ENCODE results near the gene RNF181.

Gene RNF181, protein sequence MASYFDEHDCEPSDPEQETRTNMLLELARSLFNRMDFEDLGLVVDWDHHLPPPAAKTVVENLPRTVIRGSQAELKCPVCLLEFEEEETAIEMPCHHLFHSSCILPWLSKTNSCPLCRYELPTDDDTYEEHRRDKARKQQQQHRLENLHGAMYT

DNA sequence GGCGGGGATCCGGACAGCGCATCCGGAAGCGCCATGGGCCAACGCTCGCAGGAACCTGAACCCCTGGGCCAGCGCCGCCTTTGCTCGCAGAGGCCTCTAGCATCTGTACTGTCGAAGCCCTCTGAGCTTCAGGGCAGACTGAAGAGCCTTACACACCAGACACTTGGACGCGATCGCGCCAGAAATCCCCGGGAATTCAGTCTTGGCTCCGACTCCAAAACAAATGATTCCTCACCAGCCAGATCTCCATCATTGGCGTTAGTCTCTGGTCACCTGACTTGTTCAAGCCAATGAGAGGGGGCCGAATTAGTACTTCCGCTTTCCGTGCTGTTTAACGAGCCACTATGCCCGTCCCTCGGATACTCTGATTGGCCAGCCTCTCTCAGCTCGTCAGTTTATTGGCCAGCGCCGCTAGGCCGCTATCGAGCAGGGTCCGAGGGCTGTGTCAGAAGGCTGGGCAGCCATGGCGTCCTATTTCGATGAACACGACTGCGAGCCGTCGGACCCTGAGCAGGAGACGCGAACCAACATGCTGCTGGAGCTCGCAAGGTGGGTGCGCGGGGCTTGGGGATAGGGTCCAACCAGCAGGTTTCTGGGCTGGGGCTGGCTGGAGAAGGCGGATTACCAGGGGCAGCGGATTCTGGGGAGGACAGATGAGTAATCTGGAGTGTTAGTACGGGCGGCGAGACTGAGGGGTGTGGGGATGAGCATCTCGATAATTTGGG, at the start of gene RNF181:
RNF181 (plus strand) TSS at position 445 of the 725 bp plus-strand sequence; CDS start at position 464, 19 bp downstream.
- Histone ChIP-seq H3K9me3 (ENCODE audit: control insufficient read depth, insufficient read depth, low read length) (no peaks in the 10 kb centered on the region), H3K4me3 (ENCODE audit: low read depth, low read length) (peak within 1 kb of the TSS; percentile 96), H3K36me3 (ENCODE audit: control insufficient read depth, insufficient read depth, low read length) (peaks cover 23% of the 10 kb centered on the region), H3K9ac (ENCODE audit: low read depth, low read length) (peak within 1 kb of the TSS; percentile 89), H3K27me3 (ENCODE audit: control insufficient read depth, insufficient read depth, low read length) (peaks cover 1% of the 10 kb centered on the region), H3K4me1 (ENCODE audit: control insufficient read depth, insufficient read depth, low read length) (peaks cover 4% of the 10 kb centered on the region)

DNA sequence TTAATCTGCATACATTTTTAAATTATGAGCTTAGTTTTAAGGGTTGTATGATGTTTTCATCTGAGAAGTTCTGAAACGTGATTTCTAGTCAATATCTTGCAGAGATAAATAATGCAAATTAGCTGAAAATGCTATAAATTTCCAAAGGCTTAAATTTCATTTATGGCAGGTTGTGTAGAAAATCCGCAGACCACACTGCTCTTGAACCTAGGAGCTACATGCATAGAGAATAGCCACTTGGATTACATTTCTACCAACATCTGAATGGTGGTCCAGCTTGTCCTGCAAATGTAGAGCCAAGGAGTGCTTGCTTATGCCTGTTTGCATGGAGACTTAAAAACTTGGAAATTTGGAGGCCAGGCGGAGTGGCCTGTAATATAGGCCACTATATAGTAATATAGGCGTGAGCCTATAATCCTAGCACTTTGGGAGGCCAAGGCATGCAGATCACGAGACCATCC, 49.7 kb upstream of the RNF181 start:
- H3K4me1 ChIP-seq (ENCODE audit: control insufficient read depth, insufficient read depth, low read length) = peaks cover 10% of the 10 kb centered on the region
- peaks cover 38% of the 10 kb centered on the region for H3K36me3 ChIP-seq (ENCODE audit: control insufficient read depth, insufficient read depth, low read length)
- H3K27me3 ChIP-seq (ENCODE audit: control insufficient read depth, insufficient read depth, low read length) = no peaks in the 10 kb centered on the region
- H3K9me3 ChIP-seq (ENCODE audit: control insufficient read depth, insufficient read depth, low read length) = no peaks in the 10 kb centered on the region
- no peak overlapping the region for H3K4me3 ChIP-seq (ENCODE audit: low read depth, low read length)
- no peak overlapping the region for H3K9ac ChIP-seq (ENCODE audit: low read depth, low read length)

DNA sequence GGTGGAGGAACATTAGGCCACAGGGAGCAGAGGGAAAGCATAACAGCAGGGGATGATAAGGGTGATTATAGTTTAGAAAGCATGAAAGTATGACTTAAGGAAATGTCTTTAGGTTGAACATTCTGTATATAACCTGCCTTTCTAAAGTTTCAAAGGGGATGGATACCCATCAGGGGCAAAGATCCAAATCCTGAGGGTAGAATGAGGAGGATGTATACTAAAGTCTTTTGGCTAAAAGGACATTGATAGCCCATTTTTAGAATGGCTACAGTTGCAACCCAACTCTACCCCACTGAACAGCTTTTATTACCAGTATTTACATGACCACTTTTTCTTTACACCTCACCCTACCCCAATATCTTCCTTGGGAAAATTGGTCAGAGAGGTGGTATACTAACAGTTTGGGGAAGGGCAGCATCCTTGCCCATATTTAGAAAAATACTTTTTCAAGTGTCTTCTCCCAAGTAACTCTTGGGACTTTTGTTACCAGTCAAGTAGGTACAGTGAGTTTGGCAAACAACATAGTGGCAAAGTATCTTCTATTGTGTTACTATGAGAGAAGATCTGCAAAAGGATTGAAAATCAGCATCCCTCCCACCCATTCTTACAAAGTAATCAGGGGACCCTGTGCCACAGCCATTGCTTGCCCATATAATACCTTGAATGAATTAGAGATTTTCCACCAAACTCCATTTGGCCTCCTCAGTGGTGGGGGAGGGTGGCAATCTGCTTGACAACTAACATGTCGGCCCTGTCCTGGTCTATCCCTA, 48.3 kb upstream of the RNF181 start:
- no peak overlapping the region for H3K4me3 ChIP-seq (ENCODE audit: low read depth, low read length)
- H3K4me1 ChIP-seq (ENCODE audit: control insufficient read depth, insufficient read depth, low read length) = no peaks in the 10 kb centered on the region
- H3K36me3 ChIP-seq (ENCODE audit: control insufficient read depth, insufficient read depth, low read length) = peaks cover 40% of the 10 kb centered on the region
- H3K9ac ChIP-seq (ENCODE audit: low read depth, low read length) = no peak overlapping the region
- H3K27me3 ChIP-seq (ENCODE audit: control insufficient read depth, insufficient read depth, low read length) = no peaks in the 10 kb centered on the region
- H3K9me3 ChIP-seq (ENCODE audit: control insufficient read depth, insufficient read depth, low read length) = no peaks in the 10 kb centered on the region

DNA sequence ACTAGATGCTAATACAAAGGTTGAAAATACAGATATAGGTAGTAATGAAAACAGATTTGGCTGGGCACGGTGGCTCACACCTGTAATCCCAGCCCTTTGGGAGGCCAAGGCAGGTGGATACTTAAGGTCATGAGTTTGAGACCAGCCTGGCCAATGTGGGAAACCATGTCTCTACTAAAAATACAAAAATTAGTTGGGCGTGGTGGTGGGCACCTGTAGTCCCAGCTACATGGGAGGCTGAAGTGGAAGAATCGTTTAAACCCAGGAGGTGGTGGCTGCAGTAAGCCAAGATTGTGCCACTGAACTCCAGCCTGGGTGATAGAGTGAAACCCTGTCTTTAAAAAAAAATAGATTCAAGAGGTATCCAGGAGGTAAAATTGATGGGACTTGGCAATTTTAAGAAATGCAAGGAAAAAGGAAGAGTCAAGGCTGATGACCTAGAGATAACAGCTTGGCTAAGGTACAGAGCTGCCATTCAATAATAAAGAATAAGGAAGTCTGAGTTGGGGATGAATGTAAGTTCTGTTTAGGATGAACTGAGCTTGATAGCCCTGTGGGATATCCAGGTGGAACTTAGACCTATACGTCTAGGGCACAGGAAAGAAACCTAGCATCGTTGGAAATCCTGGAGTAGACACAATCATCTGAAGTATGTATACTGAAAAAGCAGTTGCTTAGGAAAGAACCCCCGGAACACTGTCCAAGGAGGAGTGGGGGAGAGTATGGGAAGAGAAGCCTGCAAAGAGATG, 47.5 kb upstream of the RNF181 start:
- H3K9ac ChIP-seq (ENCODE audit: low read depth, low read length) = no peak overlapping the region
- H3K27me3 ChIP-seq (ENCODE audit: control insufficient read depth, insufficient read depth, low read length) = no peaks in the 10 kb centered on the region
- no peak overlapping the region for H3K4me3 ChIP-seq (ENCODE audit: low read depth, low read length)
- no peaks in the 10 kb centered on the region for H3K9me3 ChIP-seq (ENCODE audit: control insufficient read depth, insufficient read depth, low read length)
- H3K4me1 ChIP-seq (ENCODE audit: control insufficient read depth, insufficient read depth, low read length) = no peaks in the 10 kb centered on the region
- peaks cover 38% of the 10 kb centered on the region for H3K36me3 ChIP-seq (ENCODE audit: control insufficient read depth, insufficient read depth, low read length)

DNA sequence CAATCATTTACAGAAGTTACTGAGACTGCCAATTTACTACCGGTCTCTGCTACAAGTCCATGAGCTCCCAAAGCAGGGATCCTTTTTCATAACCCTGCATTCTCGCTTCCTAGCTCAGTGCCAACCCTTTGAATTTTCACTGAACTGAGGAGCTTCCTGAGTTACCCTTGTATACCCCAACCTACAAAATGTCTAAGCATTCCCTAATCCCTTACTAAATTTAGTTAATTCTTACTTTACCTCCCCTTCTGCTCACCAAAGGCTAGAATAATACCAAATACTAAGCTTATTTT, 47.0 kb upstream of the RNF181 start:
- Histone ChIP-seq H3K9me3 (ENCODE audit: control insufficient read depth, insufficient read depth, low read length) (no peaks in the 10 kb centered on the region), H3K36me3 (ENCODE audit: control insufficient read depth, insufficient read depth, low read length) (peaks cover 39% of the 10 kb centered on the region), H3K4me3 (ENCODE audit: low read depth, low read length) (no peak overlapping the region), H3K27me3 (ENCODE audit: control insufficient read depth, insufficient read depth, low read length) (no peaks in the 10 kb centered on the region), H3K9ac (ENCODE audit: low read depth, low read length) (no peak overlapping the region), H3K4me1 (ENCODE audit: control insufficient read depth, insufficient read depth, low read length) (no peaks in the 10 kb centered on the region)

DNA sequence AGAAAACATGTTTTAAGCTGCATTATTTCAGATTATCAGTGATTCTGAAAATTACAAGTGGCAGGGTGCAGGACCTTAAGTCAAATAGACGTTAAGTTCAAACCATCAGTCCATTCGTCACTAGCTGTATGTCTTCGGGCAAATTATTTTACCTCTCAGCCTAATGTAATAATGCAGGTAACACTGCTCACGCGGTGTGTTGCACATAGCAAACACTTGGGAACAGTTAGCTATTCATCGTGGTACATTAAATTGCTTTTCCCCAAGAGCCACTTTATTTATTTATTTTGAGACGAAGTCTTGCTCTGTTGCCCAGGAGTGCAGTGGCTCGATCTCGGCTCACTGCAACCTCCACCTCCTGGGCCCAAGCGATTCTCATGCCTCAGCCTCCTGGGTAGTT, 46.5 kb upstream of the RNF181 start:
- Histone ChIP-seq H3K4me3 (ENCODE audit: low read depth, low read length) (no peak overlapping the region), H3K9me3 (ENCODE audit: control insufficient read depth, insufficient read depth, low read length) (no peaks in the 10 kb centered on the region), H3K4me1 (ENCODE audit: control insufficient read depth, insufficient read depth, low read length) (no peaks in the 10 kb centered on the region), H3K36me3 (ENCODE audit: control insufficient read depth, insufficient read depth, low read length) (peaks cover 39% of the 10 kb centered on the region), H3K27me3 (ENCODE audit: control insufficient read depth, insufficient read depth, low read length) (no peaks in the 10 kb centered on the region), H3K9ac (ENCODE audit: low read depth, low read length) (no peak overlapping the region)

DNA sequence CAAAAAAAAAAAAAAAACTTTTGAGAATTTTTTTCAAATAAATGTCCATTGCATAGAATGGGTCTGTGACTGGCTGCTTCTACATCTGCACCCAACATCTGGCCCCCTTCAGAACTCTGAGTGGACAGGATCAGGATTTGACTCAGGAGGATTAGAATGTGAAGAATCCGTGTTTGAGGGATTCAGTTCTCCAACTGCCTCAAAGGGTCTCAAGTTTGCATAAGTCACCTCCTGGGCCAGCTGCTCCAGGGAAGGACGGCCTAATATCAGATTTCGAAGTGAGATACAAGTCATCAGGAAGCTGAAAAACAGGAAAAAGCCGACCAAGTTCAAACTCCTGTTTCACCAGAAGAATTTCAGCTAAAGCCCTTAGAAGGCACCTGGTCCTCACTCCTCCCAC, 45.7 kb upstream of the RNF181 start:
- H3K9ac ChIP-seq (ENCODE audit: low read depth, low read length) = no peak overlapping the region
- peaks cover 39% of the 10 kb centered on the region for H3K36me3 ChIP-seq (ENCODE audit: control insufficient read depth, insufficient read depth, low read length)

DNA sequence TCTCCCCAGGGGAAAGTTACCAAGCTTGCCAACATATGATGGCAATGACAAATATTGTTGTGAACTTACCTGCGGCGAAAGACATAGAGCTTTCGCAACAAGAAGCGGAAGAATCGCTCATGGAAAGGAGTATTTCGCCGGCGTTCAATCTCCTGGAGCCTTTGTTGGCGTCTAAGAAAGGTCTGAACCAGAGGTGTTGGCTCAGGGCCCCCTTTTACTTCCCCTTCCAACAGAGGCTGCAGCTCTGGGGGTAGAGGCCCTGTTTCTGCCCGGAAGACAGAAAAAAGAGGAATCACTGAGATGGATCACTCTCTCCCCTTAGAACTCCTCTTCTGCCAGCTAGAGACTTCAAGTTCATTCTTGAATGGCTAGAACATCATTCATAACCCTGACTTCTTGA, 45.1 kb upstream of the RNF181 start:
- Histone ChIP-seq H3K36me3 (ENCODE audit: control insufficient read depth, insufficient read depth, low read length) (peaks cover 37% of the 10 kb centered on the region), H3K9ac (ENCODE audit: low read depth, low read length) (no peak overlapping the region)

More for the DNA sequence above, 45.7 kb upstream of the RNF181 start:
- Histone ChIP-seq H3K27me3 (ENCODE audit: control insufficient read depth, insufficient read depth, low read length) (no peaks in the 10 kb centered on the region), H3K9me3 (ENCODE audit: control insufficient read depth, insufficient read depth, low read length) (no peaks in the 10 kb centered on the region), H3K4me1 (ENCODE audit: control insufficient read depth, insufficient read depth, low read length) (no peaks in the 10 kb centered on the region), H3K4me3 (ENCODE audit: low read depth, low read length) (no peak overlapping the region)

DNA sequence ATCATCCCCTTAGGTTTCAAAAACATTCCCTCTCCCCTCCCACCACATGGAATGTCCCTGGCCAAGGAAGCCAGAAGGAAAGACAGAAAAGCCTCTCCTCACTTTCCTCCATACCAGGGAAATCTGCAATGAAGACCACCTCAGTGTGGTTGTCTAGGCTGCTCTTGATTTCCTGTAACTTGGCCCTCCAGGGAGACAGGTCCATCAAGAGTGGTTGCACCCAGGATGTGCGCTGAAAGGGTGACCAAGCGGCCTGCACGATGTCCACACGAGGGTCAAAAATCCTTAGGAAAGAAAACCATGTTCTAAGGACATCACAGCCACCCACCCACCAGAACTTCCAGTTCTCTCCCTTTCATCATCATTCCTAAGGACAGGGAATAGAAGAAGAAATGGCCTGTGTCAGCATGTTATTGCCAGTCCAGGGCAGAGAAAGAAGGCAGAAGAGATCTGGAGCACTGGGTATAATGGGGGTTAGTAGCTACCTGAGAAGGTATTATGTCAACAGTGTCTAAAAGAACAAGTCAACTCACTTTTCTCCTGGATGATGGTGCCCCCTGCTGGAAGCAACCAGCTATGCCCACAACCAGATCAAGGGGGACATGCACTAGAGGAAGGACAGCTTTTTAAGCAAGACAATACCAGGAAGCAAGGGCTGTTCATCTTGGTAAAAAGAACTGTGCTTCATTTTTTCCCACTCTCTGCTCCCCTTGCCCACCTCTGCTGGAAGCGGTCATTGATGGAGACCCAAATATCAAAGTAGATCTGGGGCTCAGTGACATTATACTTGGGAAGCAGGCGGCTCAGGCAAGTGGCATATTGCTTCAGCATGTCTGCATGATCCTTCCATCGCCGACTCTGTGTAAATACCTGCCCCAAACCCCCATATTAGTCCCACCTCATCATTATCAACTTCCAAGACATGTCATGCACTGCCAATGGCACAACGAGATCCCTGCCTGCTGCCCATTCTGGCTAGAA, 43.6 kb upstream of the RNF181 start:
- Histone ChIP-seq H3K36me3 (ENCODE audit: control insufficient read depth, insufficient read depth, low read length) (peaks cover 35% of the 10 kb centered on the region), H3K4me3 (ENCODE audit: low read depth, low read length) (no peak overlapping the region), H3K9me3 (ENCODE audit: control insufficient read depth, insufficient read depth, low read length) (no peaks in the 10 kb centered on the region), H3K4me1 (ENCODE audit: control insufficient read depth, insufficient read depth, low read length) (no peaks in the 10 kb centered on the region), H3K9ac (ENCODE audit: low read depth, low read length) (no peak overlapping the region), H3K27me3 (ENCODE audit: control insufficient read depth, insufficient read depth, low read length) (no peaks in the 10 kb centered on the region)

More for the DNA sequence above, 45.1 kb upstream of the RNF181 start:
- Histone ChIP-seq H3K4me3 (ENCODE audit: low read depth, low read length) (no peak overlapping the region), H3K9me3 (ENCODE audit: control insufficient read depth, insufficient read depth, low read length) (no peaks in the 10 kb centered on the region), H3K27me3 (ENCODE audit: control insufficient read depth, insufficient read depth, low read length) (no peaks in the 10 kb centered on the region), H3K4me1 (ENCODE audit: control insufficient read depth, insufficient read depth, low read length) (no peaks in the 10 kb centered on the region)

DNA sequence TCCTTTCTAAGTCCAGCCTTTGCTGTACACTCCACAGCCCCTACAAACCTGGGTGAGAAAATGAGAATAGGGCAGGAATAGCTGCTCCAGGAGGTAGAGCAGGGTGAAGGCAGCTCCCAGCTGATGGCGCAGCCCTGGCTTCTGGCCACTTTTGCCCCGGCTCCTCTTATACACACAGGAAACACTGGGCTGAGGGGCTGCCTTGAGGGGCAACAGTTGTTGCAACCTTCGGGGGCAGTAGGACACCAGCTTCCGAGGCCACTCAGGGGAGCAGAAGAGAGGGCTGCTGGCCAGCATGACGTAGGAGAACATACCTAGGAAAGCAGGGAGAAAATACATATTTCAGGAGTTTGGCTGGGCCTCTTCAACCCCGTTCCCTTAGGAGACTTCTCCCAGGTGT, 42.4 kb upstream of the RNF181 start:
- Histone ChIP-seq H3K27me3 (ENCODE audit: control insufficient read depth, insufficient read depth, low read length) (no peaks in the 10 kb centered on the region), H3K9ac (ENCODE audit: low read depth, low read length) (no peak overlapping the region), H3K9me3 (ENCODE audit: control insufficient read depth, insufficient read depth, low read length) (no peaks in the 10 kb centered on the region), H3K4me1 (ENCODE audit: control insufficient read depth, insufficient read depth, low read length) (no peaks in the 10 kb centered on the region), H3K36me3 (ENCODE audit: control insufficient read depth, insufficient read depth, low read length) (peaks cover 36% of the 10 kb centered on the region), H3K4me3 (ENCODE audit: low read depth, low read length) (no peak overlapping the region)

Measured in iPS-15b (cell line).